ENCODE measurements around the gene GALNT14.

Gene GALNT14

GRCh38 chr2:30931841-30932407, 206.3 kb downstream of the GALNT14 start:
- Histone ChIP-seq H3K27ac (ENCODE audit: extremely low read depth, low read depth, low read length) (no peak overlapping the region), H3K4me3 (ENCODE audit: low read depth, low read length) (no peak overlapping the region), H3K9me3 (ENCODE audit: control insufficient read depth, insufficient read depth, low read depth, low read length) (no peaks in the 10 kb centered on the region), H3K4me1 (ENCODE audit: control insufficient read depth, insufficient read depth, low read length) (no peaks in the 10 kb centered on the region), H3K36me3 (ENCODE audit: control insufficient read depth in 2 of 2, insufficient read depth in 1 of 2, low read length in 2 of 2) (no peaks in the 10 kb centered on the region)
- TF ChIP-seq WT1 (tag by site-specific recombination; IDR thresholded peaks at IDR 0.05) (no peak), GLIS2 (tag by site-specific recombination; IDR thresholded peaks at IDR 0.05) (no peak), ZNF146 (tag by site-specific recombination; IDR thresholded peaks at IDR 0.05) (no peak), ZNF138 (tag by site-specific recombination; IDR thresholded peaks at IDR 0.05; ENCODE audit: borderline replicate concordance) (no peak), ZNF169 (tag by site-specific recombination; IDR thresholded peaks at IDR 0.05) (no peak), ZNF664 (tag by site-specific recombination; IDR thresholded peaks at IDR 0.05) (no peak), ZNF501 (tag by site-specific recombination; IDR thresholded peaks at IDR 0.05) (no peak), ZBTB1 (tag by site-specific recombination; IDR thresholded peaks at IDR 0.05) (no peak), ZNF398 (tag by site-specific recombination; IDR thresholded peaks at IDR 0.05) (no peak), OSR2 (tag by site-specific recombination; IDR thresholded peaks at IDR 0.05) (no peak), ZNF18 (tag by site-specific recombination; IDR thresholded peaks at IDR 0.05) (no peak), SALL2 (tag by site-specific recombination; IDR thresholded peaks at IDR 0.05; ENCODE audit: borderline replicate concordance) (no peak), INSM2 (tag by site-specific recombination; IDR thresholded peaks at IDR 0.05) (no peak), ZNF529 (tag by site-specific recombination; IDR thresholded peaks at IDR 0.05; ENCODE audit: insufficient replicate concordance) (no peak), ZNF704 (tag by site-specific recombination; IDR thresholded peaks at IDR 0.05) (no peak), ZNF48 (tag by site-specific recombination; IDR thresholded peaks at IDR 0.05) (no peak), ZNF302 (tag by site-specific recombination; IDR thresholded peaks at IDR 0.05; ENCODE audit: low read depth) (no peak), ZNF645 (tag by site-specific recombination; IDR thresholded peaks at IDR 0.05) (no peak)
- CTCF ChIA-PET: interaction anchor here (0.6 kb wide), 1 partner anchor 234 kb away, joined by 3 read pairs; no protein-coding TSS in a partner anchor
- POLR2A ChIA-PET: no interaction called here

GRCh38 chr2:30930716-30931115, 207.5 kb downstream of the GALNT14 start:
- Histone ChIP-seq H3K36me3 (ENCODE audit: control insufficient read depth in 2 of 2, insufficient read depth in 1 of 2, low read length in 2 of 2) (no peaks in the 10 kb centered on the region), H3K4me1 (ENCODE audit: control insufficient read depth, insufficient read depth, low read length) (no peaks in the 10 kb centered on the region), H3K27ac (ENCODE audit: extremely low read depth, low read depth, low read length) (no peak overlapping the region), H3K4me3 (ENCODE audit: low read depth, low read length) (no peak overlapping the region), H3K9me3 (ENCODE audit: control insufficient read depth, insufficient read depth, low read depth, low read length) (no peaks in the 10 kb centered on the region)
- CTCF ChIA-PET: interaction anchor here (0.6 to 1.0 kb wide), 3 partner anchors 23 to 239 kb away, joined by 3 to 5 read pairs (median 3); no protein-coding TSS in a partner anchor
- POLR2A ChIA-PET: no interaction called here
- no peak for TF ChIP-seq GLI2 (tag by site-specific recombination; IDR thresholded peaks at IDR 0.05; ENCODE audit: borderline replicate concordance, low read depth)
- TF ChIP-seq ZNF211 (tag by site-specific recombination; IDR thresholded peaks at IDR 0.05; ENCODE audit: low read depth): no peak
- no peak for TF ChIP-seq ZNF501 (tag by site-specific recombination; IDR thresholded peaks at IDR 0.05)
- no peak for TF ChIP-seq ZNF660 (tag by site-specific recombination; IDR thresholded peaks at IDR 0.05)
- no peak for TF ChIP-seq ZNF704 (tag by site-specific recombination; IDR thresholded peaks at IDR 0.05)
- TF ChIP-seq YY1 (tag by site-specific recombination; IDR thresholded peaks at IDR 0.05): no peak
- TF ChIP-seq PBX3 (CRISPR knock-in tag; IDR thresholded peaks at IDR 0.05): no peak
- TF ChIP-seq SP2 (tag by site-specific recombination; IDR thresholded peaks at IDR 0.05): no peak
